Tibial nerve (tissue), 4 donors: ENCODE measurements around the gene NDUFS8. TPM values are rescaled to one million over a fixed set of nuclear protein-coding genes. Genes with fewer than 3 reads are reported as not detected.

ENCODE experiments used
- DNase-seq, 2 donors: peaks; one replicate each; pipeline ENCODE4 v3.0.0-alpha.2; 2019; ENCODE audit warnings: low spot score in 2 of 2
- H3K27ac ChIP-seq, 4 donors: fragments of 200-600 bp; sonication (generic) in 3 of 4; one replicate each; pipeline ENCODE4 v1.5.1; 2017 to 2019; ENCODE audit warnings: mild to moderate bottlenecking in 1 of 4
- H3K27me3 ChIP-seq, 2 donors: fragments of 200-600 bp; sonication (generic) in 1 of 2; one replicate each; pipeline versions ENCODE4 v1.5.1 to v1.6.0; 2017 to 2019
- H3K36me3 ChIP-seq, 3 donors: fragments of 200-600 bp; sonication (generic); one replicate each; pipeline ENCODE4 v1.5.1; 2018 to 2019
- H3K4me1 ChIP-seq, 4 donors: fragments of 200-600 bp; sonication (generic) in 3 of 4; one replicate each; pipeline ENCODE4 v1.5.1; 2017 to 2019
- H3K4me3 ChIP-seq, 4 donors: fragments of 200-600 bp; sonication (generic) in 3 of 4; one replicate each; pipeline ENCODE4 v1.5.1; 2017 to 2019; ENCODE audit warnings: mild to moderate bottlenecking in 1 of 4, moderate library complexity in 1 of 4
- H3K9me3 ChIP-seq, 4 donors: fragments of 200-600 bp; sonication (generic) in 3 of 4; one replicate each; pipeline ENCODE4 v1.5.1; 2017 to 2019
- EP300 ChIP-seq, 2 donors: sonication (generic); formaldehyde crosslinking; IDR thresholded peaks; one replicate each; pipeline ENCODE4 v1.6.1; 2017; ENCODE audit warnings: antibody characterized with exemption in 2 of 2, mild to moderate bottlenecking in 1 of 2
- POLR2A ChIP-seq, 2 donors: fragments of 450-650 bp; IDR thresholded peaks; one replicate each; pipeline ENCODE4 v1.6.1; 2017; ENCODE audit warnings: antibody characterized with exemption in 2 of 2, mild to moderate bottlenecking in 2 of 2, moderate library complexity in 2 of 2
- WGBS, 2 donors: methylation state at CpG; one replicate each; pipeline ENCODE4 v1.1.5; 2018; 5-methylcytosine and 5-hydroxymethylcytosine counted together
- total RNA-seq, 4 donors: library from RNA; depleted of rRNA; stranded (reverse); fragments of >200 nt; gene quantifications; one replicate each; pipeline ENCODE4 v1.1.0, GENCODE V29; 2016
- TF ChIP-seq, protein P1 (sequence below), 5 experiments: fragments of 200-600 bp in 3 of 5; fragments of 450-650 bp in 2 of 5; sonication (generic) in 3 of 5; IDR thresholded peaks; one replicate each; pipeline ENCODE4 v1.5.1; 2016 to 2019; ENCODE audit warnings: antibody characterized with exemption in 5 of 5, mild to moderate bottlenecking in 3 of 5, moderate library complexity in 2 of 5

The NDUFS8 gene
- total RNA-seq, 4 donors from 2014 or later: 143 to 205 (median 180) TPM

- Histone ChIP-seq H3K27ac (peak overlapping the region; percentile 93 to 98 (median 96)), H3K9me3 (no peaks in the 10 kb centered on the region), H3K36me3 (peaks cover 0 to 12% (median 0%) of the 10 kb centered on the region in 3 donors), H3K27me3 (no peaks in the 10 kb centered on the region), H3K4me1 (peaks cover 0 to 86% (median 66%) of the 10 kb centered on the region in 4 donors), H3K4me3 (peak overlapping the region; percentile 43 to 60 (median 50))
- no peak for DNase-seq
- WGBS, 2 donors: 71 to 76% methylated on average over 16 of the region's 16 CpGs
- TF ChIP-seq EP300 (IDR thresholded peaks at IDR 0.05) (no peak), POLR2A (IDR thresholded peaks at IDR 0.05) (no peak)
- TF ChIP-seq, protein P1, sequence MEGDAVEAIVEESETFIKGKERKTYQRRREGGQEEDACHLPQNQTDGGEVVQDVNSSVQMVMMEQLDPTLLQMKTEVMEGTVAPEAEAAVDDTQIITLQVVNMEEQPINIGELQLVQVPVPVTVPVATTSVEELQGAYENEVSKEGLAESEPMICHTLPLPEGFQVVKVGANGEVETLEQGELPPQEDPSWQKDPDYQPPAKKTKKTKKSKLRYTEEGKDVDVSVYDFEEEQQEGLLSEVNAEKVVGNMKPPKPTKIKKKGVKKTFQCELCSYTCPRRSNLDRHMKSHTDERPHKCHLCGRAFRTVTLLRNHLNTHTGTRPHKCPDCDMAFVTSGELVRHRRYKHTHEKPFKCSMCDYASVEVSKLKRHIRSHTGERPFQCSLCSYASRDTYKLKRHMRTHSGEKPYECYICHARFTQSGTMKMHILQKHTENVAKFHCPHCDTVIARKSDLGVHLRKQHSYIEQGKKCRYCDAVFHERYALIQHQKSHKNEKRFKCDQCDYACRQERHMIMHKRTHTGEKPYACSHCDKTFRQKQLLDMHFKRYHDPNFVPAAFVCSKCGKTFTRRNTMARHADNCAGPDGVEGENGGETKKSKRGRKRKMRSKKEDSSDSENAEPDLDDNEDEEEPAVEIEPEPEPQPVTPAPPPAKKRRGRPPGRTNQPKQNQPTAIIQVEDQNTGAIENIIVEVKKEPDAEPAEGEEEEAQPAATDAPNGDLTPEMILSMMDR (IDR thresholded peaks at IDR 0.05): no peak
Observed at GRCh38 chr11:68011051-68011943, 19.2 kb upstream of the NDUFS8 start.

DNA sequence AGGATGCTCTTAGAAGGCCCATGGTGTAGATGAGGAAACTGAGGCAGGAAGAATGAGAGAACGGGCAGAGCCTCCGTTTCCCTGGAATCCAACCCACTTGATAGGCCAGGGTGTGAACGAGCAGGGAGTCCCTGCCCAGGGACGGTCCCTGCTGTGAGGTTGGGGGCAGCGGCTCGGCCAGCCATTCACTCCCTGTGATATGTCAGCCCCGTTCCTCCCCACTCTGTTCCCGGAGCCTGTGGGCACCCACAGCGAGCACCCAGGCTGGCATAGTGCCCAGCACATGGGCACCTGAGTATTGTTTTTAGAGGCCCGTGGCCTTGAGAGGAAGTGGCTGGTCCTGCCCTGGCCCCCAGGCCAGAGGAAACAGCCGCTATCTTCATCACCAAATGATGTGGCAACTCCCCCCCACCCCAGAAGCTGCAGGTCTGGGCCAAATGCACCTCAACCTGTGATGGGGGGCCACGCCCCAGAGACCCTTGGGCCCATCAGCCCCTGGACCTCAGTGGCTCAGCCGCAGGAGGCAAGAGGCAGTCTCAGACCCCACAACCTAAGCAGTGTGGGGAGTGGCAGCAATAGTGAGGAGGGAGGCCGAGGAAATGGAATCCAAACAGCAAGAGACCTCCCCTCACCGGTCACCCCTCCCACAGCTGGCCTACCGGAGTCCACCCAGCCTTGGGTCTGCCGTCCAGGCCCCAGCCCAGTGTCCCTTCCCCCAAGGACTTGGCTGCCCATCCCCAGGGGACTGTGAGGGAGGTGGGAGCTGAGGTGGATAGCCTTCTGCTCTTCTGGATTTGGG lies 18.2 kb upstream of the NDUFS8 start:
- peak overlapping the region; percentile 93 to 98 (median 96) for H3K27ac ChIP-seq

GRCh38 chr11:68012843-68013610 lies 17.5 kb upstream of the NDUFS8 start:
- Histone ChIP-seq H3K9me3 (no peaks in the 10 kb centered on the region), H3K27me3 (no peaks in the 10 kb centered on the region), H3K4me1 (peaks cover 0 to 98% (median 81%) of the 10 kb centered on the region in 4 donors), H3K27ac (peak overlapping the region; percentile 93 to 98 (median 96)), H3K36me3 (peaks cover 0 to 12% (median 0%) of the 10 kb centered on the region in 3 donors), H3K4me3 (no peak overlapping the region)
- DNase-seq: peak; percentile 49 to 51
- peak; percentile 10 to 43 for TF ChIP-seq POLR2A (IDR thresholded peaks at IDR 0.05)
- TF ChIP-seq EP300 (IDR thresholded peaks at IDR 0.05): peak; percentile 50 to 89
- TF ChIP-seq, protein P1 (IDR thresholded peaks at IDR 0.05): no peak
- 46 to 47% methylated on average over 13 to 16 of the region's 16 CpGs for WGBS, 2 donors

More for the DNA sequence above, 18.2 kb upstream of the NDUFS8 start:
- Histone ChIP-seq H3K4me3 (no peak overlapping the region), H3K36me3 (peaks cover 0 to 12% (median 0%) of the 10 kb centered on the region in 3 donors), H3K4me1 (peaks cover 0 to 96% (median 75%) of the 10 kb centered on the region in 4 donors), H3K9me3 (no peaks in the 10 kb centered on the region), H3K27me3 (no peaks in the 10 kb centered on the region)
- WGBS, 2 donors: 59 to 66% methylated on average over 15 to 17 of the region's 17 CpGs
- TF ChIP-seq, protein P1 (IDR thresholded peaks at IDR 0.05): no peak
- TF ChIP-seq EP300 (IDR thresholded peaks at IDR 0.05): no peak
- no peak for DNase-seq

DNA sequence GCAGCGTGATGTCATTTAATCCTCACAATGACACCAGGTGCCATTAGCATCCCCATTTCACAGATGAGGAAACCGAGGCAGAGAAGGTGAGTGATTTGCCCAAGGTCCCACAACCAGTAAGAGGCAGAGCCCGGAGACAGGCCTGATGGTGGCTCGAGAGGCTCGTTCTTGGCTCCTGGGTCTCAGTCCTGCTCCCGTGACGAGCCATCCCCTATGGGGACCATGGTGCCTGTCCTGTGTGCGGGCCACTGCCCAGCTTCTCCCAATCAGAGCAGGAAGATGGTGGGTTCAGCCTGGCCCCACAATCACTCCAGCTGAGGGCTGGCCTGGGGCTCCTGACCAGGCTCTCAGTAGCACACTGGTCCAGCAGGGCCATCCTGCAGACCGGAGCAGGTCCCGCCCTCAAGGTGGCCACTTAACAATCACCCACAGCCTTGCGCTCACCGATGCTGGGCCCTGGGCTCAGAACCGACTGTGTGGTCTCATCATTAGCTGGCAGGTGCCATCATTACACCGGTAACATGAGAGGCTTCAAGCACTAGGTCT lies 16.8 kb upstream of the NDUFS8 start:
- Histone ChIP-seq H3K36me3 (peaks cover 0 to 12% (median 0%) of the 10 kb centered on the region in 3 donors), H3K27me3 (no peaks in the 10 kb centered on the region), H3K9me3 (no peaks in the 10 kb centered on the region), H3K4me1 (peaks cover 0 to 98% (median 77%) of the 10 kb centered on the region in 4 donors), H3K27ac (peak overlapping the region; percentile 93 to 98 (median 96)), H3K4me3 (no peak overlapping the region)
- WGBS, 2 donors: 73 to 85% methylated on average over 13 to 14 of the region's 14 CpGs
- DNase-seq: no peak
- no peak for TF ChIP-seq EP300 (IDR thresholded peaks at IDR 0.05)
- TF ChIP-seq POLR2A (IDR thresholded peaks at IDR 0.05): no peak
- TF ChIP-seq, protein P1 (IDR thresholded peaks at IDR 0.05): no peak
